ENCODE measurements around the gene FNDC3A.

- TF ChIP-seq CTCF (IDR thresholded peaks at IDR 0.05; ENCODE audit: insufficient read depth, low read length) = no peak
- no peak for TF ChIP-seq POLR2AphosphoS5 (IDR thresholded peaks at IDR 0.05; ENCODE audit: low read depth)
- no peak for TF ChIP-seq GABPA (IDR thresholded peaks at IDR 0.05; ENCODE audit: low read depth)
- no peak for TF ChIP-seq REST (IDR thresholded peaks at IDR 0.05; ENCODE audit: insufficient replicate concordance, low read depth)
- no peak for TF ChIP-seq SPI1 (IDR thresholded peaks at IDR 0.05; ENCODE audit: borderline replicate concordance, low read depth)
Observed at GRCh38 chr13:49057176-49057575, 81.5 kb downstream of the FNDC3A start.

All from HL-60 (cell line).